Activated CD4-positive, alpha-beta T cell treated with anti-CD3 and anti-CD28 coated beads for 36 hours (primary cell): ENCODE measurements around the gene MYLK. TPM values are rescaled to one million over a fixed set of nuclear protein-coding genes. Genes with fewer than 3 reads are reported as not detected.
"Not testable (repeated sequence)": the region's sequence is repeated elsewhere in the genome, so short reads cannot be mapped to it uniquely, and the experiment has no call there.

Source experiments
- ATAC-seq: fragments of 200-7000 bp; cut with Tn5 transposase; one replicate; pipeline ENCODE4 v1.10.0; 2021; ENCODE audit warnings: mild to moderate bottlenecking, moderate library complexity
- CTCF ChIA-PET: fragments of 350-600 bp; sonication (Branson Sonifier 250); formaldehyde crosslinking; loops from one replicate; lab custom pipeline; 2021; ENCODE audit warnings: antibody characterized with exemption; lab: Charles Lee
- POLR2A ChIA-PET: fragments of 350-600 bp; sonication (Branson Sonifier 250); formaldehyde crosslinking; loops from one replicate; lab custom pipeline; 2021; ENCODE audit warnings: antibody characterized with exemption, inconsistent platforms; lab: Charles Lee
- DNase-seq: peaks from one replicate; pipeline ENCODE4 v3.0.0-alpha.2; 2020
- H3K27ac Mint-ChIP-seq: one replicate; pipeline ENCODE4 v1.8.0; 2021; ENCODE audit warnings: mixed read lengths
- H3K27me3 Mint-ChIP-seq: one replicate; pipeline ENCODE4 v1.8.0; 2021; ENCODE audit warnings: mixed read lengths
- H3K36me3 Mint-ChIP-seq: one replicate; pipeline ENCODE4 v1.8.0; 2021; ENCODE audit warnings: low read depth, mixed read lengths
- H3K4me1 Mint-ChIP-seq: one replicate; pipeline ENCODE4 v1.8.0; 2021; ENCODE audit warnings: mixed read lengths
- H3K4me3 Mint-ChIP-seq: one replicate; pipeline ENCODE4 v1.8.0; 2021; ENCODE audit warnings: mild to moderate bottlenecking, moderate library complexity, mixed read lengths
- H3K9me3 Mint-ChIP-seq: one replicate; pipeline ENCODE4 v1.8.0; 2021; ENCODE audit warnings: low read depth, mixed read lengths
- intact Hi-C, 2 experiments: fragments of 100-400 bp; cut with DNase I in 1 of 2; cut with micrococcal nuclease in 1 of 2; formaldehyde crosslinking; loops; one replicate each; pipeline versions ENCODE4 v1.14.2 to v1.15.1; 2022 to 2024; cut with DNase I, micrococcal nuclease
- total RNA-seq, 2 experiments: library from RNA; stranded (reverse); gene quantifications; one replicate each; pipeline ENCODE4 v1.2.3, GENCODE V29; 2021

The MYLK gene
- total RNA-seq, 2 experiments from 2014 or later = 0.07 TPM; not detected in 1

DNA sequence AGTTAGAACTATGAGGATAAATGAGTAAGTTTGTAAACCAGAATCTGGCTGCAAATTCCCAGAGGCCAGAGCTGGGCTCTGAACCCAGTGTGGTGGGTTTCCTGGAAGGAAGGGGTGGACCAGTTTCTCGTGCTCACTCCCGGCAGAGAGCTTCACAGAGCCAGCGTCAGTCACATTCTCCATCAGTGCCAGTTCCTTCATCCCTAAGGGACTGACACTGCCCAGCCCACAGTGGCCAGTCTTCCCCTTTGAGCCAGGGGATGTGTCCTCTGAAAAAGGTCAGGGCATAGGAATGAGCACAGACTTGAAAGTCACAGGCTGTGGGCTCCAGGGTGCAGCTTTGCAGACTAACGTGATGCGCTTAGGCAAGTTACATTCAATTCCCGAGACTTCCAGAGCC is 163.5 kb downstream of the MYLK start:
- Mint-ChIP-seq H3K27ac (no peak overlapping the region), H3K9me3 (no peaks in the 10 kb centered on the region), H3K4me1 (no peaks in the 10 kb centered on the region), H3K27me3 (no peaks in the 10 kb centered on the region), H3K4me3 (no peak overlapping the region), H3K36me3 (no peaks in the 10 kb centered on the region)
- ATAC-seq = no peak
- POLR2A ChIA-PET = no interaction called here
- CTCF ChIA-PET = interaction anchor here (0.8 kb wide), 1 partner anchor 68 kb away, joined by 4 read pairs; no protein-coding TSS in a partner anchor
- intact Hi-C loops = no loop called here
- DNase-seq = no peak

DNA sequence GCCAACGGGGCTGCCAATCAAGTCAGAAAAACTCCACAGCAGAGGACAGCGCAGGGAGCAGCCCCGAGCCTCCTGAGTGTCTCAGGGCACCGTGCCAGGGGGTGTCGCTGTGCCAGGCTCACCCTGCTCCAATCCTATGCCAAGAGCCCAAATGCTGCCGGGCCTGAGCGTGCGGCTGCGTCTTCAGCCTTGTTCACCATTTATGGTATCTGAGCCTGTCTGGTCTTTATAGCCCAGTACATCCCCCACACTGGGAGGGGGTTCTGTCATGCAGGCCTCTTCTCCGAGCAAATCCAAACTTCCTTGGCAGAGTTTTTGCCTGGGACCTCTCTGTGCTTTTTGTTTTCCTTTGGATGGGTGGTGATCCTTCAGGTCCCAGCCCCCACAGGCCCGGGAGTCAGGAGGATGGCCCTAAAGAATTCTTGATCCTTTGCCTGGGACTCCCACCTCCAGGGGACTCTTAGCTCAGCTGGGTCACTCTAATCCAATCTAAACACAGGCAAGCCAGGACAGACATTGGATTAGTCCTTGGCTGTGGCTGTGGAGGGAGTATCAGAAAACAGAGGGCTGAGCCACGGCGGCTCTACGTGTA is 164.2 kb downstream of the MYLK start:
- Mint-ChIP-seq H3K9me3 (no peaks in the 10 kb centered on the region), H3K27ac (no peak overlapping the region), H3K4me1 (no peaks in the 10 kb centered on the region), H3K4me3 (no peak overlapping the region), H3K27me3 (no peaks in the 10 kb centered on the region), H3K36me3 (no peaks in the 10 kb centered on the region)
- ATAC-seq = no peak
- ChIA-PET CTCF (interaction anchor here (0.8 kb wide), 1 partner anchor 67 kb away, joined by 4 read pairs; no protein-coding TSS in a partner anchor), POLR2A (no interaction called here)
- no peak for DNase-seq
- intact Hi-C loops = loop anchor here in 1 of 2 experiments (1.0 to 10.0 kb wide), 2 partner anchors 68 to 395 kb away; no protein-coding TSS in a partner anchor

DNA sequence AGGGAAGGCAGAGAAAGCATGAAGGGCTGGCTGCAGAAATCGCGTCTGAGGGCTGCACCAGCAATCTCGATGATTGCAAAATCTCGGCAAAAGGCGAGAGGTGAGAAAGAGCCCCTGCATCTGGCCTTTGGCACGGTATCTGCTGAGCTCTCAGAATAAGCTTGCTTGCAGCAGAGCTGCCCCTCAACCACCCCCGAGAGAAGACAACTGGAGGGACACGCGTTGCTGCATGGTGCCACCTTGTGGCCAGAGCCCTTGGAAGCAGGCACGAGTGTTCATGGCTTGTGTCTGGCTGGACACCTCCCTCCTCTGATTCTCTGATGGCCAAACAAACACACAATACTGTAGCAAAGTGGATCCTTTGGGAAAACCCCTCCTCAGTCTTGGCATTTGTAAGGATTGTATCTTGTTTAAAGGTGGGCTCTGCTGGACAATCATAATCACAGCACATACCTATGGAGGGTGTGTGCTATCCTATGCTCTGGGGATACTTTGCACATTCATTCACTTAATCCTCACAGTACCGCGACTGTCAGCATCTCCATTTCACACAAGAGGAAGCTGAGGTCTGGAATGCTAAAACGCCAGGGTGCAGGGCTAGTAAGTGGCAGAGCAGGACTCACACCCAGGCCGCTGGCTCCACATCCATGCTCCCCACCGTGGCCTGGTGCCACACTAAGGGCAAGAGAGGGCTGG is 164.9 kb downstream of the MYLK start:
- CTCF ChIA-PET = interaction anchor here (1.4 kb wide), 1 partner anchor 8 kb away, joined by 3 read pairs; no protein-coding TSS in a partner anchor
- H3K27ac Mint-ChIP-seq, POLR2A ChIA-PET, H3K36me3 Mint-ChIP-seq, H3K4me3 Mint-ChIP-seq, H3K4me1 Mint-ChIP-seq, H3K9me3 Mint-ChIP-seq, H3K27me3 Mint-ChIP-seq: not testable (repeated sequence)
- ATAC-seq = peak; percentile 60
- DNase-seq = peak; percentile 71
- intact Hi-C loops = loop anchor here in 1 of 2 experiments (1.0 to 10.0 kb wide), 2 partner anchors 67 to 394 kb away; no protein-coding TSS in a partner anchor

DNA sequence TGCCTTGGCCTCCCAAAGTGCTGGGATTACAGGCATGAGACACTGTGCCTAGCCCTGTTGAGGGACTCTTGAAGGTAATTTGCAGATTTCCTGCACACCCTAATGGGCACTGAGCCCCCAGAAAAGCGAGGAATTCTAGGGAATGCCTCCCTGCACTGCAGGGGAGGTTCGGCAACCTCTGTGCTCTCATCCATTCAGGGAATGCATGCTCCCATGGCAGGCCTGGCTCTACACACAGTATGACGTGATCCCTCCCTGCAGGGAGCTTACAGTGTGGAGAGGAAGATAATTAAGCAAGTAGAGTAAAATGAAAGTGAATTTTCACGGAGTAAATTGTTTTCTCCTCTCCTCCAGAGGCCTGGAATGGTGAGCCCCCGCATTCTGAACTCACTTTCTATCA is 166.0 kb downstream of the MYLK start:
- Mint-ChIP-seq H3K36me3 (no peaks in the 10 kb centered on the region), H3K4me1 (no peaks in the 10 kb centered on the region), H3K27ac (no peak overlapping the region), H3K9me3 (no peaks in the 10 kb centered on the region), H3K27me3 (no peaks in the 10 kb centered on the region), H3K4me3 (no peak overlapping the region)
- POLR2A ChIA-PET = no interaction called here
- ATAC-seq (no peak), DNase-seq (no peak)
- intact Hi-C loops = loop anchor here in 1 of 2 experiments (10.0 kb wide), 1 partner anchor 393 kb away; no protein-coding TSS in a partner anchor
- CTCF ChIA-PET = interaction anchor here (1.4 kb wide), 1 partner anchor 9 kb away, joined by 3 read pairs; no protein-coding TSS in a partner anchor

DNA sequence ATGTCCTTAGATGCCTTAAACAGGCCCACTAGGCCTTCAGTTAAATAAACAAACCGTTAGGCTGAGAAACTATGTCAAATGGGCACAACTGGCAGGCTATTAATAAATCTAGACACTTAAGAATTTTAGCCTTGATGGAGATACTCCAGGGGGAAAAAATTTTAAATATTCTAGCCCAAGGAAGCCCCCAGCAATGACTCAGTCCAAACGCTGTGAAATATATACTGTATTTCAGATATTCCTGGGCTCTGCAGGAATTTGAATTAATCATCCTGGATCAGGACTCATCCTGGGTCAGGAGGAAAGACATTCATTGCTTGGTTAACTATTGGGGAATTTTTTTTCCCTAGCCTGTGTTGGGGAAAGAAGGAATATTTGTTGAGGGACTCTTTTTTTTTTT is 166.7 kb downstream of the MYLK start:
- H3K27me3 Mint-ChIP-seq, H3K4me3 Mint-ChIP-seq, H3K36me3 Mint-ChIP-seq, ATAC-seq, H3K27ac Mint-ChIP-seq, H3K4me1 Mint-ChIP-seq, POLR2A ChIA-PET, CTCF ChIA-PET, H3K9me3 Mint-ChIP-seq, DNase-seq: not testable (repeated sequence)
- intact Hi-C loops = loop anchor here in 1 of 2 experiments (10.0 kb wide), 1 partner anchor 393 kb away; no protein-coding TSS in a partner anchor

DNA sequence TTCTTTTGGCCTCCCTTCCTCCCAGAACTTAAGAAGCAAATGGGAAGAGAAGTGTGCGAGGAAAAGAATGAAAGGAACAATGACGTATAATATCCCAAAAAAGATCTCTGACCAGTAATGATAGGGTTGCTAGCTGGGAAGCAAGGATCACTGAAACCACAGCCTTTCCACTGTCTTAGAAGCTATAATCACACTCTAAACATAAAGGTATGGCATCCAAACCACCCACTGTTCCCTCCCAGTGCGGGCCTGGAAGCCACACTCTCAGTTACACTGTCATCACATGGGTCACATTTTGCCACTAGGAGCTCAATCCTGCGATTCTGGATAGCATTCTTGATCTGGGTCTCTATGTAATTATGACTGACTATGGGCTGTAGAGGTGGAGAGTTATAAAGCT is 167.7 kb downstream of the MYLK start:
- CTCF ChIA-PET = interaction anchor here (1.0 to 1.2 kb wide), 2 partner anchors 11 to 64 kb away, joined by 3 to 4 read pairs; no protein-coding TSS in a partner anchor
- Mint-ChIP-seq H3K36me3 (no peaks in the 10 kb centered on the region), H3K9me3 (no peaks in the 10 kb centered on the region), H3K4me1 (no peaks in the 10 kb centered on the region), H3K4me3 (no peak overlapping the region), H3K27me3 (no peaks in the 10 kb centered on the region), H3K27ac (no peak overlapping the region)
- intact Hi-C loops = loop anchor here in 1 of 2 experiments (10.0 kb wide), 1 partner anchor 392 kb away; no protein-coding TSS in a partner anchor
- POLR2A ChIA-PET = no interaction called here
- DNase-seq = no peak
- ATAC-seq = no peak

DNA sequence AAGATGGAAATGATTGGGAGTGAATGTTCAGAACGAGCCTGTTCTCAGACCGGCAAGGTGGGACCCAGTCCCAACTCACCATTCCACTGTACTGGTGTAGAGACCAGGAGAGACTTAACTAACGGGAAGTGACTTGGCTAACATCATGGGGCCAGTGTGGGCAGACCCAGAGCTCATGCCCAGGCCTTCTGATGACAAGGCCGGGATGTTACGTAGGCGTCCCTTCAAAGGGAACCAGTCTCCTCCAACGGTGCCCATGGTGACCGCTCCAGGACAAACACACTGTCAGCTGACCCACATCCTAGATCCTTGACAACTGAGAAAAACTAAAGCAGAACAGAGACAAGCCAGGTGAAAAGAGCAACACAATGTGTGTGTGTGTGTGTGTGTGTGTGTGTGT is 170.9 kb downstream of the MYLK start:
- ChIA-PET CTCF (interaction anchor here (1.3 to 1.6 kb wide), 2 partner anchors 11 to 71 kb away, joined by 3 to 6 read pairs; no protein-coding TSS in a partner anchor), POLR2A (no interaction called here)
- Mint-ChIP-seq H3K27me3 (no peaks in the 10 kb centered on the region), H3K36me3 (no peaks in the 10 kb centered on the region), H3K9me3 (no peaks in the 10 kb centered on the region), H3K27ac (no peak overlapping the region), H3K4me1 (no peaks in the 10 kb centered on the region), H3K4me3 (no peak overlapping the region)
- DNase-seq (no peak), ATAC-seq (no peak)
- intact Hi-C loops = loop anchor here in 1 of 2 experiments (10.0 kb wide), 1 partner anchor 388 kb away; no protein-coding TSS in a partner anchor

DNA sequence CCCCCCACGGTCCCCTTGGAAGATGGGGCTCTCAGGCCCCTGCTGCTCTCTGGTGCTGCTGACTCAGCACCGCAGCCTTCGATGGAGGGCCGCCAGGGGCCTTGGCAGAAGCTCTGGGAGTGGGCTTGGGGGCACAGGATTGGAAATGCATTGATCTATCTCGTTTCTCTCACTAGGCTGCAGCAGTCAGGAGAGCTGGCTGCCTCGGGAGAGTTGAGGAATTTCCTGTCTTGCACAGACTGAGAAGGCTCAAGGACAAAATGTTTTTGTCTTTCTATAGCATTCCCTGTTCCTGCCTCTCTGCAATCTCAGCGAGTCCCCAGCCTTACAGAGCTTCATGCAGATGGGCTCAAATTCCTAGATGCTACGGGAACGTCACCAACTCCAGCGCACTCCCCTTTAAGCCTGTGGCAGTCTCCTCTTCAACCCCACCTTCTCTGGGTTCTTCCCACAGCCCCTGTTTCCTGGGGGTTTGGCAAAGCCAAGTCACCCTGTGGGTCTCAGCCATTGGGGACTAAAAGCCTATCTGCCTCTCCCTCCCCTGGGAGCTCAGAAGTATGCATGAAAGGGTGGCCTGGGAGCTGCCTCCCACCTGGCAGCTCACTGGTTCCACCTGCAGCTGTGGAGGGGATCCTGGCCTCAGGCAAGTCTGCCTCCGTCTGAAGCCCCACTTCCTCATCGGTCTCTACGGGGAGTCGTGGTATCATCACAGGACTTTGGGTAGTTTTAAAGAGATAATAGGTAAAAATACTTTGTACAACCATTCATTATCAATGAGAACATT is 171.9 kb downstream of the MYLK start:
- intact Hi-C loops = loop anchor here in 1 of 2 experiments (10.0 kb wide), 1 partner anchor 387 kb away; no protein-coding TSS in a partner anchor
- Mint-ChIP-seq H3K36me3 (no peaks in the 10 kb centered on the region), H3K9me3 (no peaks in the 10 kb centered on the region), H3K27me3 (no peaks in the 10 kb centered on the region), H3K4me3 (no peak overlapping the region), H3K27ac (no peak overlapping the region), H3K4me1 (no peaks in the 10 kb centered on the region)
- ChIA-PET POLR2A (no interaction called here), CTCF (interaction anchor here (0.8 to 1.6 kb wide), 2 partner anchors 12 to 70 kb away, joined by 3 read pairs; no protein-coding TSS in a partner anchor)
- no peak for DNase-seq
- ATAC-seq = no peak

DNA sequence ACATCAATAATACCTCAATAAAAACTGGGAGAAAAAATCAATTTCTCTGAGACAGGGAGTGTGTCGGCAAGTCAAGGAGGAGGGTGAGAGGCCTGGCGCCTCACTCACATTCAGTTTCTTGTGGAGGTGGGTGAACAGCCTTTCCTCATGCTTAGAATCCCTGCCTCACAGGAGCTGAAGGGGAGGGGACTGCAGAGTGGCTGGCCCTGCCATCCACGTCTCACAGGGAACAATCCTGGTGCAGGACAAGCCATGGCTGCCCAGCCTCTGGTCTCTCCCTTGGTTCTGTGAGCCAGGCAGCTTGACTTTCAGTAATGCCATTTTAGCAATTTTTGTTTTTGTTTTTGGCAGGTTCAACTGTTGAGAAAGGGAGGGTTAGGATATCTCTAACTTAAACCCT is 172.8 kb downstream of the MYLK start:
- no peak for ATAC-seq
- intact Hi-C loops = loop anchor here in 1 of 2 experiments (10.0 kb wide), 1 partner anchor 387 kb away; no protein-coding TSS in a partner anchor
- ChIA-PET POLR2A (no interaction called here), CTCF (interaction anchor here (1.1 kb wide), 1 partner anchor 13 kb away, joined by 3 read pairs; no protein-coding TSS in a partner anchor)
- H3K27me3 Mint-ChIP-seq = no peaks in the 10 kb centered on the region
- no peak for DNase-seq
- H3K4me1 Mint-ChIP-seq = no peaks in the 10 kb centered on the region
- no peaks in the 10 kb centered on the region for H3K36me3 Mint-ChIP-seq
- no peaks in the 10 kb centered on the region for H3K9me3 Mint-ChIP-seq
- no peak overlapping the region for H3K4me3 Mint-ChIP-seq
- no peak overlapping the region for H3K27ac Mint-ChIP-seq

DNA sequence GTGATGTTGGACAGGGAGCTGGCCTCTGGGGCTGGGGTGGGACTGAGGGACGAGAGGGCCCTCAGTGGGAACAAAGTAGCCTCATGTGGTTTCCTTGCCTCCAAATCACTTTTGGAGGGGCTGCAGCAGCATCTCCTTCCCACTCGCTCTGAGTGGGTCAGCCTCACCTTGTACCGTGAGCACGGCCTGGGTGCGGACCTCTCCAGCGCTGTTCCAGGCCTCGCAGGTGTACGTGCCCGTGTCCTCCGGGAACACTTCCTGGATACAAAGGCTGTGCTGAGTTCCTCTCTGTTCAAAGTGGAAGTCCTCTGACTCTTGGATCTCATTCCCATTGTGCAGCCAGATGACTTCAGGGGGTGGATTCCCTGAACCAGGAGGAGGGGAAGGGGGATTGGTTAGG is 175.6 kb downstream of the MYLK start:
- no peak for ATAC-seq
- H3K27ac Mint-ChIP-seq = no peak overlapping the region
- intact Hi-C loops = no loop called here
- ChIA-PET CTCF (no interaction called here), POLR2A (no interaction called here)
- H3K4me3 Mint-ChIP-seq = no peak overlapping the region
- no peaks in the 10 kb centered on the region for H3K9me3 Mint-ChIP-seq
- no peak for DNase-seq
- H3K4me1 Mint-ChIP-seq = no peaks in the 10 kb centered on the region
- no peaks in the 10 kb centered on the region for H3K27me3 Mint-ChIP-seq
- H3K36me3 Mint-ChIP-seq = no peaks in the 10 kb centered on the region

DNA sequence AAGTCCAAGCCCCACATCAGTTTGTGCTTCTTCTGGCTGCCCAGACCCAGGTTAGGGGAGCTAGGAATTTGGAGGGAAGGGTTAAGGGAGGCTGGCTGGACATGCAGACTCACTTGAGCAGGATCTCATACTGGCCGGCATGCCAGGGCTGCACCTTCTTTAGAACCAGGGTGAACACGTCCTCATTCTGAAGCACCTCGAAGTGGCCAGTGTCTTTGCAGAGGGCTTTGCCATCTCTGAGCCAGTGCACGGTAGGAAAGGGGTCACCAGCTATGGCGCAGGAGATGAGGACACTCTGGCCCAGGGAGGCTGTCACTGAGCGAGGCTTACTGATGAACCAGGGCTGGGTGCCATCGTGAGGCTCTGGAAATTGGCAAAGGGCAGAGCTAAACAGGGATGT is 176.5 kb downstream of the MYLK start:
- POLR2A ChIA-PET, H3K27ac Mint-ChIP-seq, intact Hi-C loops, H3K4me3 Mint-ChIP-seq, ATAC-seq, DNase-seq, H3K4me1 Mint-ChIP-seq, H3K27me3 Mint-ChIP-seq, H3K9me3 Mint-ChIP-seq, H3K36me3 Mint-ChIP-seq: not testable (repeated sequence)
- CTCF ChIA-PET = interaction anchor here (1.1 to 2.1 kb wide), 3 partner anchors 16 to 65 kb away, joined by 3 to 5 read pairs (median 4); no protein-coding TSS in a partner anchor
